ENCODE data around the gene NHLRC4.

Gene NHLRC4

GRCh38 chr16:568401-569258 lies 1.8 kb downstream of the NHLRC4 start:
- DNase-seq = no peak

DNA sequence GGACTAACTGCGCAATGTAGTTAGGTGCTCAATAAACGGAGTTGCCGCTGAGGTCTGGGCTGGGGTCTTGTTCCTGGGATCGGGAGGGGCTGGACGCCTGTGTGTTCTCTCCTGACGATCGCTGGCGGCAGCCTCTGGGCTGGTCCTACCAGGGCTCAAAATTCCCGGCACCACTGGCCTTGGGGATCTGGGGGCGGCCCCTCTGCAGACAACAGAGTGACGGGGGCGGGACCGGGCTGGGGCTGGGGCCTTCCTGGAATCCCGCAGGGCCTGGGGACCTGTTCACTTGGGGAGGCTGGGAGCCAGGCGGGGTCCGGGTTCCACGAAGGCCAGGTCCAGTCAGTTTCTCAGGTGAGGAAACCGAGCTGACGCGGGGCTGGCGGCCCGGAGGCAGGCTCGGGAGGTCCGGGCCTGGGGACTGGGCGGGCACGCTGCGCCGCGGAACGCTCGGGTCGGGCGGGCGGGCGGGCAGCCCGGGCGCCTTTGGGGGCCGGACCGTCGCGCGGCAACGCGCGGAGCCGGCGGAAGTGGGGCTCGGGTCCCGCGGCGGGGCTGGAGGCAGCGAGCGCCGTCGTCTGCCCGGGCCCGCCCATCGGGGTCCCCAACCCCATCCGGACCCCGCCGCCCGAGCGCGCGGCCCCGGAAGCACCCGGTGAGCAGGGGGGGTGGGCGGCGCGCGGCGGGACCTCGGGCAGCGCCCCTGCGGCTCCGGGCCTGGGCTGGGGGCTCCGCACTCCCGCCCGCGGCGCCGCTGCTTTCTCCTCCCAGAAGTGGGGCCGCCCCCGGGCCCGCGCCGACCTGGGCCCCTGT lies 2.8 kb downstream of the NHLRC4 start, which contains the start of gene PIGQ:
Gene PIGQ (plus strand): TSS at position 524 of the 810 bp plus-strand sequence. CDS start 4,107 bp downstream, outside the sequence.
- peak; percentile 53 for DNase-seq

- no peak for DNase-seq
Observed at GRCh38 chr16:572865-573650, 6.3 kb downstream of the NHLRC4 start.

GRCh38 chr16:574021-574760 lies 7.4 kb downstream of the NHLRC4 start:
- DNase-seq = no peak

- no peak for DNase-seq
Observed at GRCh38 chr16:575354-576196, 8.8 kb downstream of the NHLRC4 start.

DNA sequence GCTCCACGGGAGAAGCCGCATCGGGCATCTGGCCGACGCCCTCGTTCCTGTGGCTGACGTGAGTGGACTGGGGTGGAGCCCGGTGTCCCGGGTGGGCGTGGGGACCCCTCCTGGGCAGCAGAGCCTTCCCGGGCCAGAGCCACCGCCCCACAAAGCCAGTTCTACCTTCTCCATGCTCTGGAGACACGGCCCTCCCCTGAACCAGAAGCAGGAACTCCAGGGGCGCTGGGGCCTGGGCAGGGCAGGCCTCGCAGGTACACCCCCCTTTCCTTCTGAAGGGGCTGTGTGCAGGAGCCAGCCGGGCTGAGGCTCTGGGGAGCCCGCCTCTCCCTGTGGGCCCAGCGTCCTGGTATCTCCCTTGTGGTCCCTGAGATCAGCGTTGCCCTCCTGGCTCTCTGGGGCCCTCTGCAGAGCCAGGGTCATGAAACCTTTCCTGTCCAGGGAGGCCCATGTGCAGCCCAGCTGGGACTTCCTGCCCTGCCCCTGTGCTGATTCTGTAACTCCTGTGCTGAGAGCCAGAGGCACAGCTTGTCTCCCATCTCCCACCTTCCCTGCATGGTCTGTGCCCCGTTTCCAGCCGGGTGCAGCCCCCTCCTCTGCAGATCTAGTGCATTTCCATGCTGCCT lies 9.5 kb downstream of the NHLRC4 start:
- DNase-seq = no peak

DNA sequence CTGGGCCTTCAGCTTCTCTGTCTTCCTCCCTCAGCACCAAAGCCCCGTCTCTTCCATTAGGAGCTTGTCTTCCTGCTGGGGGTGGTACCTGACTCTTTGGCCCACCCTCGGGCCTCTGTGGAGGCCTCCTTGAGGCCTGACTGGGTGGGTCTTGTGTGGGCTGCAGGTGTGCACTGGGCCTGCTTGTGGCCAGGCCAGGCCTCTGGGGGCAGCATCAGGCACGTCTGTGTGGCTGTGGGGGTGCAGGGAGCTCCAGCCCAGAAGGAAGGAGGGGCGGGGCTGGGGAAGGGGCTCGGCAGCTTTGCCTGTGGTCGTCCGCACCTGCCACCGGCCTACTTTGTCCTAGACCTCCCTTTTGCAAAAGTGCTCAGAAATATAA lies 10.0 kb downstream of the NHLRC4 start:
- DNase-seq = no peak

GRCh38 chr16:577796-578195 lies 11.0 kb downstream of the NHLRC4 start:
- DNase-seq = no peak

DNA sequence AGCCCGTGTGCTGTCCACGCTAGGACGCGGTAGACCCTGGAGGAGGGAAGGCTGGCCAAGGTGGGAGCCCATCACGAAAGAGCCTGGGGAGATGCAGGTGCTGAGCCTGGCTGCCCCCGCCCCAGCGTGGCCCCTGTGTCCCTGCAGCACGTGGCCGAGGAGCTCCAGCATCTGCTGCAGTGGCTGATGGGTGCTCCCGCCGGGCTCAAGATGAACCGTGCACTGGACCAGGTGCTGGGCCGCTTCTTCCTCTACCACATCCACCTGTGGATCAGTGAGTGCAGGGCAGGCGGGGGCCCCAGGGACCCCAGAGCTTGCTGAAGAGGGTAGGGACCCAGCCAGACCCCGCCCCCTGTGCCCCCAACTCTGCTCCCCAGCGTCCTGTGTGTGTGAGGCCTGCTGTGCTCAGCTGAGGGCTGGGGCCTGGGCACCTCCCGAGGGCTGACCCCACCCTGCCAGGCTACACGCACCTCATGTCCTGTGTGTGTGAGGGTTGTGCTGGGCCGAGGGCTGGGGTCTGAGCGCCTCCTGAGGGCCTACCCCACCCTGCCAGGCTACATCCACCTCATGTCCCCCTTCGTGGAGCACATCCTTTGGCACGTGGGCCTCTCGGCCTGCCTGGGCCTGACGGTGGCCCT lies 11.5 kb downstream of the NHLRC4 start:
- no peak for DNase-seq

- no peak for DNase-seq
Observed at GRCh38 chr16:578870-579405, 12.1 kb downstream of the NHLRC4 start.

DNA sequence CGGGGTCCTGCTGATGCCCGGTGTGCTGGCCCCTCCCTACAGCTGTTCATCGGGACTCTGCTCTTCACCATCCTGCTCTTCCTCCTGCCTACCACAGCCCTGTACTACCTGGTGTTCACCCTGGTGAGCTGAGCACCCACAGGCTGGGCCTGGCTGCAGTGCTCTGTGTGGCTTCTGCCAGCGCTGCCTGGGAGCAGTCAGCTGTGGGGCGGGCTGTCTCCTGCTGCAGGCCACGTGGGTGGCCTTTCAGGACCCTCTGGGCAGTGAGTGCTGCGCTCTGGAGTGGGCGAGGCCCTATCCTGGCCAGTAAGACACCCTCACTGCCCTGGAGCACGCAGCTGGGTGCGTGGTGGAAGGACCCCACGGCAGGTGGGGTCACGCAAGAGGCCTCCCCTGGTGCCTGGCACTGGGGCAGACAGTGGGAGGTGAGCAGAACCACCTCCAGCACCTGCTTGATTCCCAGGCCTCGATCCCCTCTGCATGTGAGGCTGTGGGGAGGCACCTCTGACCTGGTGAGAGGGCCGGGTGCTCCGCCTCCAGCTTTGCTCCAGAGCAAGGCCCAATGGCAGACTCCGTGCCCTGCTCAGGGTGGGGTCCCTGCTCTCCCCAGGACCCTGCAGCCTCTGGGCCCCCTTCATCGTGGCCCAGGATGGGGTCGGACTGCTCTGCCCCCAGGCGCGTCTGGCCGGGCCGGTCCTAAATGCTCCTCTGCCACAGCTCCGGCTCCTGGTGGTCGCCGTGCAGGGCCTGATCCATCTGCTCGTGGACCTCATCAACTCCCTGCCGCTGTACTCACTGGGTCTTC lies 13.5 kb downstream of the NHLRC4 start:
- no peak for DNase-seq

DNA sequence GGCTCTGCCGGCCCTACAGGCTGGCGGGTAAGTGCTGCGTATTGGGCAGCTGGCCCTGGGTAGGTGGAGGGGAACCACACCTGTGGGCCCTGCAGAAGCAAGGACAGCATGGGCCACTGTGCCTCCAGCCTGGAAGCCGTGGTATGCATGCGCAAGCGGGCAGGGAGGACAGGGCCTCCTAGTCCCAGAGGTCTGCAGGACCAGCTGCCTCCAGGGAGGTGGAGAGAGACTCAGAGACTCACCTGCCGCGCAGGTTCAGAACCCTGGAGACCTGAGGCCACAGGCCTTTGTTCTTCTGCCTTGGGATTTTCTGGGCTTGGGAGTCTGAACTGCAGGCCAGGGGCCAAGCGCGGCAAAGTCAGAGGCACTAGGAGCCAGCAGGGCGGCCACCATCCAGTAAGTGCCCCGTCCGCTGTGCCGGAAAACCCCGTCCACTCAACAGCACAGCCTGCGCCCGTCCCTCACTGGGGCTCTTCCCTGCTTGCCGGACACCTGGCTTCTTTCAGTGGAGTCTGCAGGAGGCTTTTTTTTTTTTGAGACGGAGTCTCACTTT lies 14.2 kb downstream of the NHLRC4 start:
- DNase-seq = no peak

GRCh38 chr16:582218-582613 lies 15.4 kb downstream of the NHLRC4 start:
- DNase-seq = no peak

DNA sequence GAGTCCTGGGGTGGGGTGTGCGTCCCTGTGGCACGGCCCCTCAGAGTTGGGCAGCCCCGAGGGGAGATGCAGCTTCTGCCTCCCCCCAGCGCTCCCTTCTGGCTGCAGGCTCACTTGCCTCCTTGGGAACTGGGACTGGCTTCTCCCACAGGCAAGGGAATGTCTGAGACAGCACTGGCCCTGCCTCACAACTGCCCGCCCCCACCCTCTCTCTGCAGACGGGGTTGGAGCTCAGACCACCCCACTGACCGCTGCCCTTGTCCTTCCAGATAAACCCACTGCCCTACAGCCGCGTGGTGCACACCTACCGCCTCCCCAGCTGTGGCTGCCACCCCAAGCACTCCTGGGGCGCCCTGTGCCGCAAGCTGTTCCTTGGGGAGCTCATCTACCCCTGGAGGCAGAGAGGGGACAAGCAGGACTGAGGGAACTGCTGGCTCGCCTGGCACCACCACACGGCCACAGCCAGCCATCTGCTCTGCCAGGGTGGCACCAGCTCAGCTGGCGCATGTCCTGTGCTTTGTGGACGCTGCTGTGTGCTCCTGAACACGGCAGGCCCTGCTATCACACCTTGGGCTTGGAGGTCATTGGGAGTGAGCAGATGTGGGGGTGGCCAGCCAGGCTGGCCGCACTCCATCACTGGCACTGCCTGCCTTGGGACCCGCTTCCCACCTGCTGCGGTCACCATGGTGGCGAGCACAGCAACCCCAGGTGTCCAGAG lies 16.0 kb downstream of the NHLRC4 start:
- no peak for DNase-seq

DNA sequence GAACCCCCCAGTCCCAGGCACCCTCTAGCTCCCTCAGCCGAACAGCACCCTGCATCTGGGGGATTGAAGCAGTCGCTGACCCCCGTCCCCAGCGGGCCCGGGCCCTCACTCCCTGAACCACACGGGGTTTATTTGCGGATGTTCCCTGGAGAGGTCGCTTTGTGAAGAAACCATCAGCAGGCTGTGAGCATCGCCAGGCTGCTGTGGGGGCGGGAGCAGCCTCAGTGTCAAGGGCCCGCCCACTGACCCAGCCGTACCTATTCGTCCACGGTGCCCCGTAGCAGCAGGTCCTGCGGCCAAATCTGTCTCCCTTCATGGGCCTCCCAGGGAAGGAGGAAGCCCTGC lies 16.6 kb downstream of the NHLRC4 start:
- no peak for DNase-seq

- no peak for DNase-seq
Observed at GRCh38 chr16:583815-584591, 17.2 kb downstream of the NHLRC4 start.

GRCh38 chr16:585351-585750 lies 18.5 kb downstream of the NHLRC4 start:
- no peak for DNase-seq

Measured in activated gamma-delta T cell (primary cell).